Esophagus muscularis mucosa (tissue), 4 donors: ENCODE measurements around the gene SDHB. TPM values are rescaled to one million over a fixed set of nuclear protein-coding genes. Genes with fewer than 3 reads are reported as not detected.

Source experiments
- DNase-seq: peaks from one replicate; pipeline ENCODE4 v3.0.0-alpha.2; 2017; ENCODE audit errors: extremely low spot score
- H3K27ac ChIP-seq, 4 donors: fragments of 200-600 bp; sonication (generic); replicated peaks in 1 of 4; 1 replicate in 3 of 4; 2 replicates in 1 of 4; pipeline ENCODE4 v1.5.1; 2016 to 2019; ENCODE audit warnings: mild to moderate bottlenecking in 1 of 4
- H3K27me3 ChIP-seq, 4 donors: fragments of 200-600 bp; sonication (generic); one replicate each; pipeline versions ENCODE4 v1.5.1 to v1.6.0; 2016 to 2019
- H3K36me3 ChIP-seq, 4 donors: fragments of 200-600 bp; sonication (generic); one replicate each; pipeline ENCODE4 v1.5.1; 2016 to 2019
- H3K4me1 ChIP-seq, 4 donors: fragments of 200-600 bp; sonication (generic); one replicate each; pipeline ENCODE4 v1.5.1; 2016 to 2019
- H3K4me3 ChIP-seq, 4 donors: fragments of 200-600 bp; sonication (generic); 1 replicate in 2 of 4; 2 replicates in 2 of 4; pipeline ENCODE4 v1.5.1; 2016 to 2019; ENCODE audit warnings: mild to moderate bottlenecking in 4 of 4, moderate library complexity in 1 of 4
- H3K9me3 ChIP-seq, 4 donors: fragments of 200-600 bp; sonication (generic); 1 replicate in 3 of 4; 2 replicates in 1 of 4; pipeline ENCODE4 v1.5.1; 2016 to 2019
- EP300 ChIP-seq: sonication (generic); formaldehyde crosslinking; IDR thresholded peaks from one replicate; pipeline ENCODE4 v1.6.1; 2017; ENCODE audit warnings: antibody characterized with exemption
- POLR2A ChIP-seq: fragments of 450-650 bp; IDR thresholded peaks from one replicate; pipeline ENCODE4 v1.6.1; 2017; ENCODE audit warnings: antibody characterized with exemption, moderate library complexity, mild to moderate bottlenecking, low read depth
- POLR2AphosphoS5 ChIP-seq, 2 donors: sonication (generic); formaldehyde crosslinking; IDR thresholded peaks; one replicate each; pipeline ENCODE4 v1.6.1; 2017; ENCODE audit warnings: antibody characterized with exemption in 2 of 2
- WGBS: methylation state at CpG from one replicate; pipeline ENCODE4 v1.1.5; 2018; 5-methylcytosine and 5-hydroxymethylcytosine counted together
- intact Hi-C: fragments of 100-400 bp; cut with DNase I; formaldehyde crosslinking; loops from one replicate; pipeline ENCODE4 v1.15.1; 2023
- total RNA-seq, 4 donors: library from RNA; depleted of rRNA; stranded (reverse); fragments of >200 nt; gene quantifications; one replicate each; pipeline versions ENCODE4 v1.1.0 to v1.2.1, GENCODE V29; 2016
- TF ChIP-seq, protein P1 (sequence below), 3 experiments: fragments of 200-600 bp in 2 of 3; fragments of 450-650 bp in 1 of 3; sonication (generic) in 2 of 3; IDR thresholded peaks; one replicate each; pipeline ENCODE4 v1.5.1; 2017 to 2019; ENCODE audit warnings: antibody characterized with exemption in 3 of 3, mild to moderate bottlenecking in 2 of 3, moderate library complexity in 1 of 3

The SDHB gene
- total RNA-seq, 4 donors from 2014 or later: 95.4 to 129 (median 120) TPM

DNA sequence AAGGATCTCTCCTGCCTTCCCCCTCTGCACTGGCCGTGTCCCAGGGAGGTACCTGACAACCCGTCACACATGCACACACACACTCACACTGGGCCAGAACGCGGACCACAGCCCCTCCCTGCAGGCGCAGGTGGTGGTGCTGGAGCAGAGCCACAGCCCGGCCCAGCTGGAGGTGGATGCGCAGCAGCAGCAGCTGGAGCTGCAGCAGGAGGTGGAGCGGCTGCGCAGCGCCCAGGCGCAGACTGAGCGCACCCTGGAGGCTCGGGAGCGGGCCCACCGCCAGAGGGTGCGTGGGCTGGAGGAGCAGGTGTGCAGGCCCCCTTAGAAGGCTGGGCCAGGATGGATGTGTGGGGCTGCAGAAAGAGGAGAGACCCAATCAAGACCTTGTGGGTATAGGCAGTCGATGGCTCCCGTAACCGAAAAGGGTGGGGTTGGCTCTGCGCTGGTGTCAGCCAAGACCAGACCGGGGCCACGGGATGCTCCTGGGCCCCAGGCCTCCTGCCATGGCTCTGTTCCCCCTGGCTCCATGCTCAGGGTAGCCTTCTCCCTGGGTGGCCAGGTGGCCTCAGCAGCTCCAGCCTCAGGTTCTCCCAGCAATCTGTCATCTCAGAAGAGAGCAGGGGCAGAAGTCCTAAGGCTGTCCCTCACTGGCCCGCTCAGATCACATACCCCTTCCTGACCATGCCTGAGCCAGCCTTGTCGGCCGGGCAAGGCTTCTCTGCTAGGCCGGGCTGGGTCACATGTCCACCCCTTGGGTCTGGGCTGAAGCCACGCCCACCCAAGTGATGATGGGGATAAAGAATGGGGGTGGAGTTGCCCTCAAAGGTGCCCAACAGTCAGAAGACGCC, 82.3 kb downstream of the SDHB start:
- TF ChIP-seq POLR2AphosphoS5 (IDR thresholded peaks at IDR 0.05): no peak
- TF ChIP-seq, protein P1, sequence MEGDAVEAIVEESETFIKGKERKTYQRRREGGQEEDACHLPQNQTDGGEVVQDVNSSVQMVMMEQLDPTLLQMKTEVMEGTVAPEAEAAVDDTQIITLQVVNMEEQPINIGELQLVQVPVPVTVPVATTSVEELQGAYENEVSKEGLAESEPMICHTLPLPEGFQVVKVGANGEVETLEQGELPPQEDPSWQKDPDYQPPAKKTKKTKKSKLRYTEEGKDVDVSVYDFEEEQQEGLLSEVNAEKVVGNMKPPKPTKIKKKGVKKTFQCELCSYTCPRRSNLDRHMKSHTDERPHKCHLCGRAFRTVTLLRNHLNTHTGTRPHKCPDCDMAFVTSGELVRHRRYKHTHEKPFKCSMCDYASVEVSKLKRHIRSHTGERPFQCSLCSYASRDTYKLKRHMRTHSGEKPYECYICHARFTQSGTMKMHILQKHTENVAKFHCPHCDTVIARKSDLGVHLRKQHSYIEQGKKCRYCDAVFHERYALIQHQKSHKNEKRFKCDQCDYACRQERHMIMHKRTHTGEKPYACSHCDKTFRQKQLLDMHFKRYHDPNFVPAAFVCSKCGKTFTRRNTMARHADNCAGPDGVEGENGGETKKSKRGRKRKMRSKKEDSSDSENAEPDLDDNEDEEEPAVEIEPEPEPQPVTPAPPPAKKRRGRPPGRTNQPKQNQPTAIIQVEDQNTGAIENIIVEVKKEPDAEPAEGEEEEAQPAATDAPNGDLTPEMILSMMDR (IDR thresholded peaks at IDR 0.05): no peak
- no peak for TF ChIP-seq EP300
- no peaks in the 10 kb centered on the region for H3K27me3 ChIP-seq
- H3K4me1 ChIP-seq: peaks cover 4 to 28% (median 23%) of the 10 kb centered on the region in 4 donors
- intact Hi-C loops: no loop called here
- H3K9me3 ChIP-seq: no peaks in the 10 kb centered on the region
- peaks cover 0 to 44% (median 20%) of the 10 kb centered on the region in 4 donors for H3K36me3 ChIP-seq
- 69% methylated on average over 18 of the region's 28 CpGs for WGBS
- H3K27ac ChIP-seq: no peak overlapping the region
- no peak overlapping the region for H3K4me3 ChIP-seq
- no peak for DNase-seq

DNA sequence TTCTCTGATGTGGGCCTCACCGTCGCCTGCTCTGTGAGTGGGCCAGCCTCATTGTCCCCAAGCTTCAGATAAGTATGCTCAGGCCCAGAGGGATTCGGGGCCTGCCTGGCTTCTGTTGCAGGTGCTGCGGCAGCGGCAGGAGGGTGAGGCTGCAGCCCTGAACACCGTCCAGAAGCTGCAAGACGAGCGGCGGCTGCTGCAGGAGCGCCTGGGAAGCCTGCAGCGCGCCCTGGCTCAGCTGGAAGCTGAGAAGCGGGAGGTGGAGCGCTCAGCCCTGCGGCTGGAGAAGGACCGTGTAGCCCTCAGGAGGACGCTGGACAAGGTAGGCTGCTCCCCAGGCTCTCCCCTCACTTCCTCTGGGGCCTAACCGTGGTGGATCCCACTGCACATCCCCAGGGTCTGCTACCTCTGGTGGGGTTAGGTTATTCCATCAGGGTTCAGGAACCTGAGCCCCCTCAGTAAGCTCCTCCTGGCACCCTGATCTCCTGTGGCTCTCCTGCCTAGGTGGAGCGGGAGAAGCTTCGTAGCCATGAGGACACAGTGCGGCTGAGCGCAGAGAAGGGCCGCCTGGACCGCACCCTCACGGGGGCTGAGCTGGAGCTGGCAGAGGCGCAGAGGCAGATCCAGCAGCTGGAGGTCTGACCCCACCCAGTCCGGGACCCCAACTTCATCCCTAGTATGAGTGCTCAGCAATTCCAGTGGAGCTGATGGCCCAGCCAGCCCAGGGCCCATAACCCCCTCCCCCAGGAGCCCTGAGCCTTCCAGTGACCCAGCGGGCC, 83.5 kb downstream of the SDHB start:
- TF ChIP-seq EP300 (no peak), POLR2A (no peak), POLR2AphosphoS5 (IDR thresholded peaks at IDR 0.05) (no peak)
- TF ChIP-seq, protein P1 (IDR thresholded peaks at IDR 0.05): no peak
- Histone ChIP-seq H3K9me3 (no peaks in the 10 kb centered on the region), H3K27me3 (no peaks in the 10 kb centered on the region), H3K4me1 (peaks cover 5 to 27% (median 22%) of the 10 kb centered on the region in 4 donors), H3K36me3 (peaks cover 5 to 57% (median 31%) of the 10 kb centered on the region in 4 donors), H3K27ac (no peak overlapping the region), H3K4me3 (no peak overlapping the region)
- intact Hi-C loops: no loop called here
- 92% methylated on average over 14 of the region's 28 CpGs for WGBS
- no peak for DNase-seq

- TF ChIP-seq POLR2A (no peak), EP300 (no peak), POLR2AphosphoS5 (IDR thresholded peaks at IDR 0.05) (no peak)
- TF ChIP-seq, protein P1 (IDR thresholded peaks at IDR 0.05): no peak
- intact Hi-C loops: no loop called here
- no peak overlapping the region for H3K4me3 ChIP-seq
- peaks cover 5 to 59% (median 35%) of the 10 kb centered on the region in 4 donors for H3K36me3 ChIP-seq
- no peak for DNase-seq
- H3K9me3 ChIP-seq: no peaks in the 10 kb centered on the region
- no peaks in the 10 kb centered on the region for H3K27me3 ChIP-seq
- peaks cover 5 to 26% (median 19%) of the 10 kb centered on the region in 4 donors for H3K4me1 ChIP-seq
- H3K27ac ChIP-seq: no peak overlapping the region
- 85% methylated on average over 5 of the region's 12 CpGs for WGBS
Measured at GRCh38 chr1:16969651-16970050, 84.2 kb downstream of the SDHB start.

- intact Hi-C loops: no loop called here
- H3K9me3 ChIP-seq: no peaks in the 10 kb centered on the region
- peaks cover 5 to 26% (median 19%) of the 10 kb centered on the region in 4 donors for H3K4me1 ChIP-seq
- WGBS: 89% methylated on average over 14 of the region's 14 CpGs
- no peak for DNase-seq
- no peak overlapping the region for H3K4me3 ChIP-seq
- peaks cover 5 to 59% (median 36%) of the 10 kb centered on the region in 4 donors for H3K36me3 ChIP-seq
- H3K27me3 ChIP-seq: no peaks in the 10 kb centered on the region
- TF ChIP-seq POLR2A (no peak), POLR2AphosphoS5 (IDR thresholded peaks at IDR 0.05) (no peak)
- TF ChIP-seq, protein P1 (IDR thresholded peaks at IDR 0.05): no peak
- H3K27ac ChIP-seq: no peak overlapping the region
Measured at GRCh38 chr1:16969057-16969611, 84.7 kb downstream of the SDHB start.

Other genes with a start within 250 kb of the SDHB start
- gene RNU1-2, start 158.1 kb downstream of the SDHB start, total RNA-seq: under 1 TPM in 2 of 4 donors, not detected in 2; under 0.01 TPM
- gene CROCC, start 132.1 kb downstream of the SDHB start, total RNA-seq: 10 to 100 TPM; 17.6 to 36.3 (median 23.0) TPM
- 10 to 100 TPM in 2 of 4 donors, 1 to 10 TPM in 2; 5.4 to 21.7 (median 10.2) TPM for gene MFAP2, start 73.4 kb downstream of the SDHB start, total RNA-seq
- gene ATP13A2, start 42.1 kb downstream of the SDHB start, total RNA-seq: 10 to 100 TPM; 16.1 to 30.8 (median 23.2) TPM
- 1 to 10 TPM in 1 of 4 donors, under 1 TPM in 3; 0.39 to 2.0 (median 0.65) TPM for gene PADI2, start 65.4 kb upstream of the SDHB start, total RNA-seq
- 1 to 10 TPM in 1 of 4 donors, not detected in 3; 2.1 TPM for gene PADI1, start 151.1 kb upstream of the SDHB start, total RNA-seq
- gene PADI3, start 195.1 kb upstream of the SDHB start, total RNA-seq: not detected